ENCODE results near the gene ADGRG7. TPM values are rescaled to one million over a fixed set of nuclear protein-coding genes. Genes with fewer than 3 reads are reported as not detected.

Gene ADGRG7
- total and polyA plus RNA-seq, 9 of the 15 experiments (the other 6 are each of a cell fraction or from before 2014, with no cell fraction given) = 0.03 TPM; not detected in 7

DNA sequence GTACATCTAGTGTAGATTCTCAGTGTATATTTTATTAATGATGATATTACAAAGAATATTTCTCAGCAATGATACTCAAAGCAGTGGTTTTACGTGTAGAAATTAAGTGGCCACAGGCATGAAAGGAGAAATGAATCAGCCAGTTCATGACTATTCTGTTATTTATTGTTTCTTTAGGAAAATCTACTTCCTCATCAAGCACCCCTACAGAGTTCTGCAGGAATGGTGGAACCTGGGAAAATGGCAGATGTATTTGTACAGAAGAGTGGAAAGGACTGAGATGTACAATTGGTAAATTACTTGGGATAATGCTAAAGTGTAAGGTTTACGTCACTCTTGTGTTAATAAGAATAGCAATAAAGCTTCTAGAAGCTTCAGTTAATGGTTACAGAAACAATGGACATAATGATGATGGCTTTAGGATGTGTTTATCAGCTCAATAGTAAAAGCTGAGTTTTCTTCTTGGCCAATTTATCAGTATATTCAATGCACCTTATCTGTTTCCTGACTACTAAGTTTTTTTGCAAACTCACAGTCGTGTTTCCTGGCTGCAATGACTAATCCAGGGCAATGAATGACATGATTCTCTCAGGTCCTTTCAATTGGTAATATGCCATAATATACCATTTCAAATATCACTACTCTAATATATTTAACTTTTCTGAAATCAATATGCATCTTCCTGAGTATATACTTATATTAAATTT lies 20.2 kb downstream of the ADGRG7 start (continued):
- TF ChIP-seq, protein P1, sequence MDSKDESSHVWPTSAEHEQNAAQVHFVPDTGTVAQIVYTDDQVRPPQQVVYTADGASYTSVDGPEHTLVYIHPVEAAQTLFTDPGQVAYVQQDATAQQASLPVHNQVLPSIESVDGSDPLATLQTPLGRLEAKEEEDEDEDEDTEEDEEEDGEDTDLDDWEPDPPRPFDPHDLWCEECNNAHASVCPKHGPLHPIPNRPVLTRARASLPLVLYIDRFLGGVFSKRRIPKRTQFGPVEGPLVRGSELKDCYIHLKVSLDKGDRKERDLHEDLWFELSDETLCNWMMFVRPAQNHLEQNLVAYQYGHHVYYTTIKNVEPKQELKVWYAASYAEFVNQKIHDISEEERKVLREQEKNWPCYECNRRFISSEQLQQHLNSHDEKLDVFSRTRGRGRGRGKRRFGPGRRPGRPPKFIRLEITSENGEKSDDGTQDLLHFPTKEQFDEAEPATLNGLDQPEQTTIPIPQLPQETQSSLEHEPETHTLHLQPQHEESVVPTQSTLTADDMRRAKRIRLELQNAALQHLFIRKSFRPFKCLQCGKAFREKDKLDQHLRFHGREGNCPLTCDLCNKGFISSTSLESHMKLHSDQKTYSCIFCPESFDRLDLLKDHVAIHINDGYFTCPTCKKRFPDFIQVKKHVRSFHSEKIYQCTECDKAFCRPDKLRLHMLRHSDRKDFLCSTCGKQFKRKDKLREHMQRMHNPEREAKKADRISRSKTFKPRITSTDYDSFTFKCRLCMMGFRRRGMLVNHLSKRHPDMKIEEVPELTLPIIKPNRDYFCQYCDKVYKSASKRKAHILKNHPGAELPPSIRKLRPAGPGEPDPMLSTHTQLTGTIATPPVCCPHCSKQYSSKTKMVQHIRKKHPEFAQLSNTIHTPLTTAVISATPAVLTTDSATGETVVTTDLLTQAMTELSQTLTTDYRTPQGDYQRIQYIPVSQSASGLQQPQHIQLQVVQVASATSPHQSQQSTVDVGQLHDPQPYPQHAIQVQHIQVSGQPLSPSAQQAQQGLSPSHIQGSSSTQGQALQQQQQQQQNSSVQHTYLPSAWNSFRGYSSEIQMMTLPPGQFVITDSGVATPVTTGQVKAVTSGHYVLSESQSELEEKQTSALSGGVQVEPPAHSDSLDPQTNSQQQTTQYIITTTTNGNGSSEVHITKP (IDR thresholded peaks at IDR 0.05; ENCODE audit: partially characterized antibody) = peak; percentile 20
- TF ChIP-seq, protein P2, sequence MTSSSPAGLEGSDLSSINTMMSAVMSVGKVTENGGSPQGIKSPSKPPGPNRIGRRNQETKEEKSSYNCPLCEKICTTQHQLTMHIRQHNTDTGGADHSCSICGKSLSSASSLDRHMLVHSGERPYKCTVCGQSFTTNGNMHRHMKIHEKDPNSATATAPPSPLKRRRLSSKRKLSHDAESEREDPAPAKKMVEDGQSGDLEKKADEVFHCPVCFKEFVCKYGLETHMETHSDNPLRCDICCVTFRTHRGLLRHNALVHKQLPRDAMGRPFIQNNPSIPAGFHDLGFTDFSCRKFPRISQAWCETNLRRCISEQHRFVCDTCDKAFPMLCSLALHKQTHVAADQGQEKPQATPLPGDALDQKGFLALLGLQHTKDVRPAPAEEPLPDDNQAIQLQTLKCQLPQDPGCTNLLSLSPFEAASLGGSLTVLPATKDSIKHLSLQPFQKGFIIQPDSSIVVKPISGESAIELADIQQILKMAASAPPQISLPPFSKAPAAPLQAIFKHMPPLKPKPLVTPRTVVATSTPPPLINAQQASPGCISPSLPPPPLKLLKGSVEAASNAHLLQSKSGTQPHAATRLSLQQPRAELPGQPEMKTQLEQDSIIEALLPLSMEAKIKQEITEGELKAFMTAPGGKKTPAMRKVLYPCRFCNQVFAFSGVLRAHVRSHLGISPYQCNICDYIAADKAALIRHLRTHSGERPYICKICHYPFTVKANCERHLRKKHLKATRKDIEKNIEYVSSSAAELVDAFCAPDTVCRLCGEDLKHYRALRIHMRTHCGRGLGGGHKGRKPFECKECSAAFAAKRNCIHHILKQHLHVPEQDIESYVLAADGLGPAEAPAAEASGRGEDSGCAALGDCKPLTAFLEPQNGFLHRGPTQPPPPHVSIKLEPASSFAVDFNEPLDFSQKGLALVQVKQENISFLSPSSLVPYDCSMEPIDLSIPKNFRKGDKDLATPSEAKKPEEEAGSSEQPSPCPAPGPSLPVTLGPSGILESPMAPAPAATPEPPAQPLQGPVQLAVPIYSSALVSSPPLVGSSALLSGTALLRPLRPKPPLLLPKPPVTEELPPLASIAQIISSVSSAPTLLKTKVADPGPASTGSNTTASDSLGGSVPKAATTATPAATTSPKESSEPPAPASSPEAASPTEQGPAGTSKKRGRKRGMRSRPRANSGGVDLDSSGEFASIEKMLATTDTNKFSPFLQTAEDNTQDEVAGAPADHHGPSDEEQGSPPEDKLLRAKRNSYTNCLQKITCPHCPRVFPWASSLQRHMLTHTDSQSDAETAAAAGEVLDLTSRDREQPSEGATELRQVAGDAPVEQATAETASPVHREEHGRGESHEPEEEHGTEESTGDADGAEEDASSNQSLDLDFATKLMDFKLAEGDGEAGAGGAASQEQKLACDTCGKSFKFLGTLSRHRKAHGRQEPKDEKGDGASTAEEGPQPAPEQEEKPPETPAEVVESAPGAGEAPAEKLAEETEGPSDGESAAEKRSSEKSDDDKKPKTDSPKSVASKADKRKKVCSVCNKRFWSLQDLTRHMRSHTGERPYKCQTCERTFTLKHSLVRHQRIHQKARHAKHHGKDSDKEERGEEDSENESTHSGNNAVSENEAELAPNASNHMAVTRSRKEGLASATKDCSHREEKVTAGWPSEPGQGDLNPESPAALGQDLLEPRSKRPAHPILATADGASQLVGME (CRISPR knock-in tag; IDR thresholded peaks at IDR 0.05) = no peak
- no peak for TF ChIP-seq BRD9 (IDR thresholded peaks at IDR 0.05; ENCODE audit: low read depth, partially characterized antibody)
- TF ChIP-seq, protein P3, sequence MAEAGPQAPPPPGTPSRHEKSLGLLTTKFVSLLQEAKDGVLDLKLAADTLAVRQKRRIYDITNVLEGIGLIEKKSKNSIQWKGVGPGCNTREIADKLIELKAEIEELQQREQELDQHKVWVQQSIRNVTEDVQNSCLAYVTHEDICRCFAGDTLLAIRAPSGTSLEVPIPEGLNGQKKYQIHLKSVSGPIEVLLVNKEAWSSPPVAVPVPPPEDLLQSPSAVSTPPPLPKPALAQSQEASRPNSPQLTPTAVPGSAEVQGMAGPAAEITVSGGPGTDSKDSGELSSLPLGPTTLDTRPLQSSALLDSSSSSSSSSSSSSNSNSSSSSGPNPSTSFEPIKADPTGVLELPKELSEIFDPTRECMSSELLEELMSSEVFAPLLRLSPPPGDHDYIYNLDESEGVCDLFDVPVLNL (CRISPR knock-in tag; IDR thresholded peaks at IDR 0.05; ENCODE audit: low read depth) = no peak
- TF ChIP-seq, protein P4, sequence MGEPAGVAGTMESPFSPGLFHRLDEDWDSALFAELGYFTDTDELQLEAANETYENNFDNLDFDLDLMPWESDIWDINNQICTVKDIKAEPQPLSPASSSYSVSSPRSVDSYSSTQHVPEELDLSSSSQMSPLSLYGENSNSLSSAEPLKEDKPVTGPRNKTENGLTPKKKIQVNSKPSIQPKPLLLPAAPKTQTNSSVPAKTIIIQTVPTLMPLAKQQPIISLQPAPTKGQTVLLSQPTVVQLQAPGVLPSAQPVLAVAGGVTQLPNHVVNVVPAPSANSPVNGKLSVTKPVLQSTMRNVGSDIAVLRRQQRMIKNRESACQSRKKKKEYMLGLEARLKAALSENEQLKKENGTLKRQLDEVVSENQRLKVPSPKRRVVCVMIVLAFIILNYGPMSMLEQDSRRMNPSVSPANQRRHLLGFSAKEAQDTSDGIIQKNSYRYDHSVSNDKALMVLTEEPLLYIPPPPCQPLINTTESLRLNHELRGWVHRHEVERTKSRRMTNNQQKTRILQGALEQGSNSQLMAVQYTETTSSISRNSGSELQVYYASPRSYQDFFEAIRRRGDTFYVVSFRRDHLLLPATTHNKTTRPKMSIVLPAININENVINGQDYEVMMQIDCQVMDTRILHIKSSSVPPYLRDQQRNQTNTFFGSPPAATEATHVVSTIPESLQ (CRISPR knock-in tag; IDR thresholded peaks at IDR 0.05) = no peak
- no peak for TF ChIP-seq ZNF175 (CRISPR knock-in tag; IDR thresholded peaks at IDR 0.05; ENCODE audit: low read depth)
- TF ChIP-seq, protein P5, sequence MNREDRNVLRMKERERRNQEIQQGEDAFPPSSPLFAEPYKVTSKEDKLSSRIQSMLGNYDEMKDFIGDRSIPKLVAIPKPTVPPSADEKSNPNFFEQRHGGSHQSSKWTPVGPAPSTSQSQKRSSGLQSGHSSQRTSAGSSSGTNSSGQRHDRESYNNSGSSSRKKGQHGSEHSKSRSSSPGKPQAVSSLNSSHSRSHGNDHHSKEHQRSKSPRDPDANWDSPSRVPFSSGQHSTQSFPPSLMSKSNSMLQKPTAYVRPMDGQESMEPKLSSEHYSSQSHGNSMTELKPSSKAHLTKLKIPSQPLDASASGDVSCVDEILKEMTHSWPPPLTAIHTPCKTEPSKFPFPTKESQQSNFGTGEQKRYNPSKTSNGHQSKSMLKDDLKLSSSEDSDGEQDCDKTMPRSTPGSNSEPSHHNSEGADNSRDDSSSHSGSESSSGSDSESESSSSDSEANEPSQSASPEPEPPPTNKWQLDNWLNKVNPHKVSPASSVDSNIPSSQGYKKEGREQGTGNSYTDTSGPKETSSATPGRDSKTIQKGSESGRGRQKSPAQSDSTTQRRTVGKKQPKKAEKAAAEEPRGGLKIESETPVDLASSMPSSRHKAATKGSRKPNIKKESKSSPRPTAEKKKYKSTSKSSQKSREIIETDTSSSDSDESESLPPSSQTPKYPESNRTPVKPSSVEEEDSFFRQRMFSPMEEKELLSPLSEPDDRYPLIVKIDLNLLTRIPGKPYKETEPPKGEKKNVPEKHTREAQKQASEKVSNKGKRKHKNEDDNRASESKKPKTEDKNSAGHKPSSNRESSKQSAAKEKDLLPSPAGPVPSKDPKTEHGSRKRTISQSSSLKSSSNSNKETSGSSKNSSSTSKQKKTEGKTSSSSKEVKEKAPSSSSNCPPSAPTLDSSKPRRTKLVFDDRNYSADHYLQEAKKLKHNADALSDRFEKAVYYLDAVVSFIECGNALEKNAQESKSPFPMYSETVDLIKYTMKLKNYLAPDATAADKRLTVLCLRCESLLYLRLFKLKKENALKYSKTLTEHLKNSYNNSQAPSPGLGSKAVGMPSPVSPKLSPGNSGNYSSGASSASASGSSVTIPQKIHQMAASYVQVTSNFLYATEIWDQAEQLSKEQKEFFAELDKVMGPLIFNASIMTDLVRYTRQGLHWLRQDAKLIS (CRISPR knock-in tag; IDR thresholded peaks at IDR 0.05) = no peak
